ENCODE data around the gene DUOXA1. TPM values are rescaled to one million over a fixed set of nuclear protein-coding genes. Genes with fewer than 3 reads are reported as not detected.

Gene DUOXA1
- total and polyA plus RNA-seq, 2 experiments from 2014 or later: not detected

- TF ChIP-seq ZNF462 (CRISPR knock-in tag; IDR thresholded peaks at IDR 0.05): no peak
- TF ChIP-seq POLR2AphosphoS5 (IDR thresholded peaks at IDR 0.05; ENCODE audit: low read depth): no peak
- TF ChIP-seq ETS1 (IDR thresholded peaks at IDR 0.05): no peak
- TF ChIP-seq, protein P1, sequence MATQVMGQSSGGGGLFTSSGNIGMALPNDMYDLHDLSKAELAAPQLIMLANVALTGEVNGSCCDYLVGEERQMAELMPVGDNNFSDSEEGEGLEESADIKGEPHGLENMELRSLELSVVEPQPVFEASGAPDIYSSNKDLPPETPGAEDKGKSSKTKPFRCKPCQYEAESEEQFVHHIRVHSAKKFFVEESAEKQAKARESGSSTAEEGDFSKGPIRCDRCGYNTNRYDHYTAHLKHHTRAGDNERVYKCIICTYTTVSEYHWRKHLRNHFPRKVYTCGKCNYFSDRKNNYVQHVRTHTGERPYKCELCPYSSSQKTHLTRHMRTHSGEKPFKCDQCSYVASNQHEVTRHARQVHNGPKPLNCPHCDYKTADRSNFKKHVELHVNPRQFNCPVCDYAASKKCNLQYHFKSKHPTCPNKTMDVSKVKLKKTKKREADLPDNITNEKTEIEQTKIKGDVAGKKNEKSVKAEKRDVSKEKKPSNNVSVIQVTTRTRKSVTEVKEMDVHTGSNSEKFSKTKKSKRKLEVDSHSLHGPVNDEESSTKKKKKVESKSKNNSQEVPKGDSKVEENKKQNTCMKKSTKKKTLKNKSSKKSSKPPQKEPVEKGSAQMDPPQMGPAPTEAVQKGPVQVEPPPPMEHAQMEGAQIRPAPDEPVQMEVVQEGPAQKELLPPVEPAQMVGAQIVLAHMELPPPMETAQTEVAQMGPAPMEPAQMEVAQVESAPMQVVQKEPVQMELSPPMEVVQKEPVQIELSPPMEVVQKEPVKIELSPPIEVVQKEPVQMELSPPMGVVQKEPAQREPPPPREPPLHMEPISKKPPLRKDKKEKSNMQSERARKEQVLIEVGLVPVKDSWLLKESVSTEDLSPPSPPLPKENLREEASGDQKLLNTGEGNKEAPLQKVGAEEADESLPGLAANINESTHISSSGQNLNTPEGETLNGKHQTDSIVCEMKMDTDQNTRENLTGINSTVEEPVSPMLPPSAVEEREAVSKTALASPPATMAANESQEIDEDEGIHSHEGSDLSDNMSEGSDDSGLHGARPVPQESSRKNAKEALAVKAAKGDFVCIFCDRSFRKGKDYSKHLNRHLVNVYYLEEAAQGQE (IDR thresholded peaks at IDR 0.05; ENCODE audit: unreplicated experiment): no peak
- TF ChIP-seq ZNF331 (CRISPR knock-in tag; IDR thresholded peaks at IDR 0.05; ENCODE audit: low read depth): no peak
- TF ChIP-seq EZH2phosphoT487 (IDR thresholded peaks at IDR 0.05; ENCODE audit: unreplicated experiment): no peak
- no peak for TF ChIP-seq ZNF114 (CRISPR knock-in tag; IDR thresholded peaks at IDR 0.05)
Observed at GRCh38 chr15:45148076-45149059, 18.7 kb upstream of the DUOXA1 start (continued).
